Measurements from ENCODE around the gene BANP. TPM values are rescaled to one million over a fixed set of nuclear protein-coding genes. Genes with fewer than 3 reads are reported as not detected.

The BANP gene
- total and polyA plus RNA-seq, 2 experiments from 2014 or later, result 14.8 TPM

- H3K4me1 ChIP-seq (ENCODE audit: insufficient read depth), result peaks cover 25% of the 10 kb centered on the region
- no peak overlapping the region for H3K4me2 ChIP-seq (ENCODE audit: unreplicated experiment)
- no peak overlapping the region for H2AFZ ChIP-seq
- H3K9me3 ChIP-seq (ENCODE audit: low read depth), result no peaks in the 10 kb centered on the region
- DNase-seq, result peak; percentile 22
- H3K9me2 ChIP-seq (ENCODE audit: insufficient read depth), result no peaks in the 10 kb centered on the region
- H3K36me3 ChIP-seq (ENCODE audit: low read depth), result no peaks in the 10 kb centered on the region; the same call in 1 of the 2 replicates
- in situ Hi-C loops (cut with MboI), result no loop called here
- WGBS, 2 experiments (ENCODE audit: low coverage in 1 of 2, low lambda C conversion rate in 2 of 2, missing lambda C conversion rate in 2 of 2), result 74 to 75% methylated on average over 4 of the region's 4 CpGs
- H3K4me3 ChIP-seq, result no peak overlapping the region
- peak overlapping the region; percentile 10; the same call in 1 of the 2 replicates for H3K9ac ChIP-seq
- no peaks in the 10 kb centered on the region for H4K20me1 ChIP-seq (ENCODE audit: insufficient read depth)
- TF ChIP-seq EZH2phosphoT487 (IDR thresholded peaks at IDR 0.05; ENCODE audit: insufficient read depth, low read depth) (no peak), EZH2 (IDR thresholded peaks at IDR 0.05; ENCODE audit: insufficient read depth, poor library complexity, severe bottlenecking) (no peak)
- H3K79me2 ChIP-seq (ENCODE audit: insufficient read depth), result peaks cover 93% of the 10 kb centered on the region
- H3K27me3 ChIP-seq (replicated peaks; ENCODE audit: insufficient read depth), result no peaks in the 10 kb centered on the region
- H3K27ac ChIP-seq, result no peak overlapping the region
- H3F3A ChIP-seq (ENCODE audit: insufficient read depth), result peaks cover 28% of the 10 kb centered on the region
Measured at GRCh38 chr16:87961623-87962022, 10.4 kb downstream of the BANP start.

GRCh38 chr16:87963400-87963799 is 12.2 kb downstream of the BANP start:
- in situ Hi-C loops (cut with MboI), result no loop called here
- 7 to 8% methylated on average over 9 of the region's 9 CpGs for WGBS, 2 experiments (ENCODE audit: low coverage in 1 of 2, low lambda C conversion rate in 2 of 2, missing lambda C conversion rate in 2 of 2)
- peak; percentile 97 for DNase-seq
- TF ChIP-seq EZH2phosphoT487 (IDR thresholded peaks at IDR 0.05; ENCODE audit: insufficient read depth, low read depth) (no peak), EZH2 (IDR thresholded peaks at IDR 0.05; ENCODE audit: insufficient read depth, poor library complexity, severe bottlenecking) (no peak)
- peaks cover 93% of the 10 kb centered on the region for H3K79me2 ChIP-seq (ENCODE audit: insufficient read depth)
- peaks cover 28% of the 10 kb centered on the region for H3F3A ChIP-seq (ENCODE audit: insufficient read depth)
- peak overlapping the region; percentile 69 for H3K4me2 ChIP-seq (ENCODE audit: unreplicated experiment)
- H3K36me3 ChIP-seq (ENCODE audit: low read depth), result no peaks in the 10 kb centered on the region; the same call in 1 of the 2 replicates
- peak overlapping the region; percentile 30 for H3K4me3 ChIP-seq
- H3K9me2 ChIP-seq (ENCODE audit: insufficient read depth), result no peaks in the 10 kb centered on the region
- H3K27ac ChIP-seq, result peak overlapping the region; percentile 90
- H3K9ac ChIP-seq, result peak overlapping the region; percentile 73
- H2AFZ ChIP-seq, result peak overlapping the region; percentile 71
- no peaks in the 10 kb centered on the region for H4K20me1 ChIP-seq (ENCODE audit: insufficient read depth)
- no peaks in the 10 kb centered on the region for H3K27me3 ChIP-seq (replicated peaks; ENCODE audit: insufficient read depth)
- peaks cover 33% of the 10 kb centered on the region for H3K4me1 ChIP-seq (ENCODE audit: insufficient read depth)
- no peaks in the 10 kb centered on the region for H3K9me3 ChIP-seq (ENCODE audit: low read depth)

- in situ Hi-C loops (cut with MboI), result no loop called here
- peaks cover 41% of the 10 kb centered on the region for H3K4me1 ChIP-seq (ENCODE audit: insufficient read depth)
- no peak overlapping the region; the same call in 1 of the 2 replicates for H3K4me3 ChIP-seq
- peaks cover 91% of the 10 kb centered on the region for H3K79me2 ChIP-seq (ENCODE audit: insufficient read depth)
- no peak overlapping the region for H2AFZ ChIP-seq
- H3K27ac ChIP-seq, result peak overlapping the region; percentile 90
- no peaks in the 10 kb centered on the region for H3K9me2 ChIP-seq (ENCODE audit: insufficient read depth)
- WGBS, 2 experiments (ENCODE audit: low coverage in 1 of 2, low lambda C conversion rate in 2 of 2, missing lambda C conversion rate in 2 of 2), result 82 to 86% methylated on average over 19 of the region's 19 CpGs
- peak; percentile 20 for DNase-seq
- no peak for TF ChIP-seq EZH2phosphoT487 (IDR thresholded peaks at IDR 0.05; ENCODE audit: insufficient read depth, low read depth)
- no peak for TF ChIP-seq EZH2 (IDR thresholded peaks at IDR 0.05; ENCODE audit: insufficient read depth, poor library complexity, severe bottlenecking)
- H3K36me3 ChIP-seq (ENCODE audit: low read depth), result no peaks in the 10 kb centered on the region; the same call in 1 of the 2 replicates
- no peaks in the 10 kb centered on the region for H3K9me3 ChIP-seq (ENCODE audit: low read depth)
- H4K20me1 ChIP-seq (ENCODE audit: insufficient read depth), result no peaks in the 10 kb centered on the region
- peaks cover 28% of the 10 kb centered on the region for H3F3A ChIP-seq (ENCODE audit: insufficient read depth)
- H3K9ac ChIP-seq, result peak overlapping the region; percentile 73
- peak overlapping the region; percentile 69 for H3K4me2 ChIP-seq (ENCODE audit: unreplicated experiment)
- no peaks in the 10 kb centered on the region for H3K27me3 ChIP-seq (replicated peaks; ENCODE audit: insufficient read depth)
Measured at GRCh38 chr16:87964049-87964659, 12.9 kb downstream of the BANP start.

GRCh38 chr16:87965417-87965816 is 14.2 kb downstream of the BANP start:
- H3K9me3 ChIP-seq (ENCODE audit: low read depth), result no peaks in the 10 kb centered on the region
- no peak for DNase-seq
- H2AFZ ChIP-seq, result no peak overlapping the region
- in situ Hi-C loops (cut with MboI), result no loop called here
- 84 to 100% methylated on average over 1 to 11 of the region's 11 CpGs for WGBS, 2 experiments (ENCODE audit: low coverage in 1 of 2, low lambda C conversion rate in 2 of 2, missing lambda C conversion rate in 2 of 2)
- H3K9me2 ChIP-seq (ENCODE audit: insufficient read depth), result no peaks in the 10 kb centered on the region
- no peak overlapping the region for H3K4me2 ChIP-seq (ENCODE audit: unreplicated experiment)
- no peak overlapping the region for H3K9ac ChIP-seq
- H4K20me1 ChIP-seq (ENCODE audit: insufficient read depth), result no peaks in the 10 kb centered on the region
- no peak overlapping the region for H3K4me3 ChIP-seq
- H3K79me2 ChIP-seq (ENCODE audit: insufficient read depth), result peaks cover 89% of the 10 kb centered on the region
- no peak overlapping the region for H3K27ac ChIP-seq
- no peak for TF ChIP-seq EZH2phosphoT487 (IDR thresholded peaks at IDR 0.05; ENCODE audit: insufficient read depth, low read depth)
- no peak for TF ChIP-seq EZH2 (IDR thresholded peaks at IDR 0.05; ENCODE audit: insufficient read depth, poor library complexity, severe bottlenecking)
- H3K4me1 ChIP-seq (ENCODE audit: insufficient read depth), result peaks cover 47% of the 10 kb centered on the region
- H3K27me3 ChIP-seq (replicated peaks; ENCODE audit: insufficient read depth), result no peaks in the 10 kb centered on the region
- peaks cover 33% of the 10 kb centered on the region for H3F3A ChIP-seq (ENCODE audit: insufficient read depth)
- no peaks in the 10 kb centered on the region; the same call in 1 of the 2 replicates for H3K36me3 ChIP-seq (ENCODE audit: low read depth)

All from GM23248 (cell line).